ENCODE data around the gene DYNC1LI1.

Gene DYNC1LI1

DNA sequence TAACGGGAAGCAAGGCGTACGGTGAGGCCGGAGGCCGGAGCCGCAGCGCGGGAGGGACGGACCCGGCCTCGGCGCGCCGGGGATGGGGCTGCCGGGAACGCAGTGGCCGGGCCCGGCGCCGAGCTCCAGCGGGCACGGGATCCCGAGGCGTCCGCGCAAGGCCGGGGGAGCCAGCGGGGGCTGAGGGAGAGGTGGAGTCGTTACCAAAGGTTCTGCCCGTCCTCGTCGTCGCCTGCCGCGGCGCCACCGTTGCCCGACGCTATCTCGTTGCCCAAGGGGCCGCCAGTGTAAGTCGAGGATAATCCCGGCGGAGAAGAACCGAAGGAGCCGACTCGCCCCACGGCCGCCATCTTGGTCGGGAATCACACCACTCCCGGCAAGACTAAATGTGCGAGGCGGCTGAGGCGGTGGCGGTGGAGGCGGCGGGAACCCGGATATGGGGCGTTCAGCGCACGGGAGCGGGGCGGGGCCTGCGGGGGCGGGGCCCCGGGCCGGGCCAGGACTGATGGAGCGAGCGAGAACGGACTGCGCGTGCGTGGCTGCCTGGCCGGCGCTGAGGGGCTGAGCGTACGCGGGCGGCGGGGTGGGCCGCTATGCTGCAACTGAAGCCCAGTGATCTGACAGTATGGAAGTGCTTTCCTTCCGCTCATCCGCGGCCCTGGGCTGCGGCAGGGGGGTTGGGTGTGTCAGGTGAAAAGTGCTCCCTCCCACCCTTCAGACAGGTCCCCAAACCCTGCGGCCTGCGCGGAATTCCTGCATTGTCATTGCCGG, at the start of gene DYNC1LI1:
DYNC1LI1 (minus strand) TSS at position 438 of the 771 bp plus-strand sequence; CDS start at position 350, 88 bp downstream.
- peak; percentile 59 for DNase-seq (ENCODE audit: low read depth)

DNA sequence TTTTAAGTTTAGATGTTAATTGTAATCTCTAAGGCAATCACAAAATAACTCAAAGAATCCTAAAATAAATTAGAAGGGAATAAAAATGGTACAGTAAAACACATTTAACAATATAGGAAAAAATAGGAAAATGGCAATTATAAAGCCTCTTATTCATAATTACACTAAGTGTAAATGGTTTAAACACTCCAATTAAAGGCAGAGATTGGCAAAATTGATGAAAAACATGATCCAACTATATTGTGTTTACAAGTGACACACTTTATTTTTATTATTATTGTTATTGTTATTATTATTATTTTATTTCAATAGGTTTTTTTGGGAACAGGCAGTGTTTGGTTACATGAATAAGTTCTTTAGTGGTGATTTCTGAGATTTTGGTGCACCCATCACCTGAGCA, 48.7 kb upstream of the DYNC1LI1 start:
- no peak for DNase-seq (ENCODE audit: low read depth)

DNA sequence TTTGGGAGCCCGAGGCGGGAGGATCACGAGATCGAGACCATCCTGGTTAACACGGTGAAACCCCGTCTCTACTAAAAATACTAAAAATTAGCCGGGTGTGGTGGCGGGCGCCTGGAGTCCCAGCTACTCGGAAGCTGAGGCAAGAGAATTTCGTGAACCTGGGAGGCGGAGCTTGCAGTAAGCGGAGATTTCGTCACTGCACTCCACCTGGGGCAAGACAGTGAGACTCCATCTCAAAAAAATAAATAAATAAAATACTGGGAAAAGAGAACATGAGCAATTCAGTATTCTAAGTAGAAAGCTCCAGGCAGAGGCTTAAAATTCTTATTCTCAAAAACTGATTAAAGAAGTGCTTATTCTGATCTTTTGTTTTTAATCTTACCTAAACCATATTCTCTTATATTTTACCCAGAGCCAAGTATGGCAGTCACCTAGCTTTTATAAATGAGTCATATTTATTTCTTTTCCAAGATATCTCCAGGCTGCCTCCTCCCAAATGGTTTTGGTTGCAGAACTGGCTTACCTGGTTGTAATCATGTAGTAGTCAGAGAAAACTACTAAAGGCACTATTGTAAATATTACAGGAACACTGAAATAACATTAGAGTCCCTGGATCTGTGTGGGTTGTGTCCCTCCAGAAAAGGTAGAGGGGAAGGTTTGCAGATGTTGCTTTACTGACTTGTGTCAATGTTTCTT, 45.8 kb upstream of the DYNC1LI1 start:
- DNase-seq (ENCODE audit: low read depth), result no peak

DNA sequence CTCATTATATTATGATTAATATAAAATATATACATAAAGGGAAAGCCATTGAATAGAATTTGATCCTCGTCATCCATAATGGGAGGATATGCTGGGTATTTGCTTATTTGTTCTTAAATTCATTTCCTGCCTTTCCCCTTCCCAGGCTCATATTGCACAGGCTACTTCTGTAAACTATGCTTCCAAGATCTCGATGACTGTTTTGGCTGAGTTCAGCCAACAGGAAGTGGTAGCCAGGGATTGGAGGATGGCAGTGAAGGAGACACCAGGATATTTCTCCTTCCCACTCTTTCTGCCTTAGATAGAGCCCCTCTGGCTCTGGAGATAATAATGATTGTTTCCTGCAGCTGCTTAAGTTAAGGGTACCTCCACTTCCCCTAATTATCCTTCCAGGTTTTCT, 44.3 kb upstream of the DYNC1LI1 start:
- DNase-seq (ENCODE audit: low read depth), result no peak

DNA sequence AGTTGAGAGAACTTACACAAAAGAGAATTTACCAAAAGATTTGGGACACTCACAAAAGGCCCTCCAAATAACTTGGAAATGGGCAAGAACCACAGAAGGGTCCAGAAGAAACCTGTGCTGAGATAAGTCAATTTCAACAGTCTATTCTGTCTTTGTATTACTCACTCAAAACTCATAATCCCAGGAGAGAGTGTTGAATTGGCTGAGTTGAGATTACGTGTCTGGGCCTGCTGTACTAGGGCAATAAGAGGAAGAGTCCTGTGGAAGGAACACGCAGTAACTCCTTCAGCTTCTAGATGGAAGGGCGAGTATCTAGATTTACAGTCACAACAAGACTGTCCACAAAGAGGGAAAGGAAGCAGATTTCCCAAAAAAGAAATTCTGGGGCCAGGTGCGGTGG, 42.5 kb upstream of the DYNC1LI1 start:
- no peak for DNase-seq (ENCODE audit: low read depth)

DNA sequence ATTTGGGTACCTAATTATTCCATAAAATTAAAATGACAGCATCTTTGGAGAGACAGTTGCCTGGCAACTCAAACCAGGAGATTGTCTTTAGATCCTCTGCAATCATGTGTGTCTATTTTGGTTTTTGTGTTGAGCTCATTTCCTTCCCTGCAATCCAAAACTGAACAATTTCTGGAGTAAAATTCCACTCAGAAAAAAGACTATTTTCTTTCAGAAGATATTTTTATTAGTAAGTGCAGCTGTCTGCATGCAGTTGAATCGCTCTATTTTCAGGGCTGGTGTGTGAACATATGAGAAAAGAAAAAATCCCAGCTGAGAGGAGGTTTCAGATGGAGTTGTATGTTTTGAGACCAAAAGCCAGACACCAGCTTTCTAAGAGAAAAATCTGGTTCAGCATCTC, 41.9 kb upstream of the DYNC1LI1 start:
- DNase-seq (ENCODE audit: low read depth), result no peak

DNA sequence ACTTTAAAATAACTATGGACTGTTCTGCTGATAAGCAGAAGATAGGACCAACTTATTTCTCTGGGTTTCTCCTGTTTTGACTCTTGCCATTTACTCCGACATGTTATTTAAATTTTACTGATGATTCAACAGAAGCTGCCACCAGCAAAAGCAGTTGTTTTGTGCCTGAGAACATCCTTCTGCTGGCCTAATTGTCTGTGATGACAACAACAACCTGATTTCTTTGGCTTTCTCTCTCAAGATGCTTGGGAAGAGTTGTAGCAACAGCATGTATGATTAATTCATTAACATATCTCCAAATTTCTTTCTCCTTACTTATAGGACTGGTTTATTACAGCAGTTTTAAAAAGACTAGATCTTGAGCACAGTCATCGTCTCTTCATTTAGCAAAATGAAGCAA, 36.9 kb upstream of the DYNC1LI1 start:
- DNase-seq (ENCODE audit: low read depth), result no peak

DNA sequence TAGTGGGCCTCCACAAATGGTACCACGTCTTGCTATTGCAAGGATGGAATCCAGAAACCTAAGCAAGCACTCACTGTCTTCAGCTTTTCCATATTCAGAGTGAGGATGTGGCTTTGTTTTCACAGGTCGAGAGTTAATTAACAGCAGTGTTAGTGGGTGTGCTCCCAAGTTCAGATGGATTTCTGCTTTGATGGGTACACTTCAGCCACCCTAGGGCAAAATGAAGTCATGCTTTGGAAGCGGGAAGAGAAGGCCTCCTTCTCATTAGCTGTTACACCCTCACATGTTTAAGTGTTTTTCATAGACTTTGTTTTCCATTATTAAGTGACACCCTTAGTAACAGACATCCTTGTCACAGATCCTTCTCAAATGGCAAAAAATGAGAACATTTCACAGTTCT, 36.3 kb upstream of the DYNC1LI1 start:
- DNase-seq (ENCODE audit: low read depth), result no peak

DNA sequence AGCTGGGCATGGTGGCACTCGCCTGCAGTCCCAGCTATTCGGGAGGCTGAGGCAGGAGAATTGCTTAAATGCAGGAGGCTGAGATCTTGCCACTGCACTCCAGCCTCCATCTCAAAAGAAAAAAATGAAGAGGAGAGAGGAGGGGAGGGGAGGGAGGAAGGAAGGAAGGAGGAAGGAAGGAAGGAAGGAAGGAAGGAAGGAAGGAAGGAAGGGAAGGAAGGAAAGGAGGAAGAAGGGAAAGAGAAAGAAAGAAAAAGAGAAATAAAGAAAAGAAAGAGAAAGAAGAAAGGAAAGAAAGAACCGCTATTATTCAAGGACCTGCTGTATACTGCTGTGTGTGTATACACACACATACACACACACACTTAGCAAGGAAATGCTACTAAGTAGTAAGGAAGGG, 35.6 kb upstream of the DYNC1LI1 start:
- no peak for DNase-seq (ENCODE audit: low read depth)

DNA sequence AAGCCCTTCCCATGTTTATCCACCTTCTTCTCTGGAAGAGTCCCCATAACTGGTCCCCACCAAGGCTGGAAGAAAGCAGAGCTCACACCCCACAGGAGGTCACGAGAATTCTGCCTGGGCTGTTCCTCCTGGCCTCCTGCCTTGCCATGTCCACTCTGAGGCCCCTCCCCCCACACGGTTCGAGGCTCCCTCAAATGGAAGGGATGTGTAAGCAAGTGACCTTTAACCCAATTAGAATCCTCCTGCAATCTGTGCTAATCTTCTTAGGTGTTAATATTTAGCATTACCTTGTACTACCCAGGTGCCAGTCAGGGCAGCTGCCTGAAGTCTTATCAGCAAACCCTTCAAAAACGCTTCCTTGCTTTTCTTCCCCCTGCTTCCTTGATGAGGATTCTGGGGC, 32.4 kb upstream of the DYNC1LI1 start:
- no peak for DNase-seq (ENCODE audit: low read depth)

DNA sequence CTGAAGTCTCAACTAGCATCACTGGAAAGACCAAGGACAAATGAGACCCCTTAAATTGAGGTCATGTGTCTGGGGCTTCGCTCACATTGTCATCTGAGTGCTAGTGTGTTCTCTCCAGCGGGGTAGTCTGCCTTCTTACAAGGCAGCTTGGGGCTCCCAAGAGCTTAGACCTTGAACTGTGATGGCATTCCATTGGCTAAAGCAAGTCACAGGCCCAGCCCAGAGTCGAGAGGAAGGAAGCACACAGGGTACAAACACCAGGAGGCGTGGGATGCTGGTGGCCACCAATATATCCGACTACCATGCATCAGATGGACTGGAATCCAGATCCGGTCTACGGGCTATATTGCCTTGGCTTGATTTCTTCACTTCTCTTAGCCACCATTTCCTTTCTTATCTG, 31.5 kb upstream of the DYNC1LI1 start:
- DNase-seq (ENCODE audit: low read depth), result no peak

DNA sequence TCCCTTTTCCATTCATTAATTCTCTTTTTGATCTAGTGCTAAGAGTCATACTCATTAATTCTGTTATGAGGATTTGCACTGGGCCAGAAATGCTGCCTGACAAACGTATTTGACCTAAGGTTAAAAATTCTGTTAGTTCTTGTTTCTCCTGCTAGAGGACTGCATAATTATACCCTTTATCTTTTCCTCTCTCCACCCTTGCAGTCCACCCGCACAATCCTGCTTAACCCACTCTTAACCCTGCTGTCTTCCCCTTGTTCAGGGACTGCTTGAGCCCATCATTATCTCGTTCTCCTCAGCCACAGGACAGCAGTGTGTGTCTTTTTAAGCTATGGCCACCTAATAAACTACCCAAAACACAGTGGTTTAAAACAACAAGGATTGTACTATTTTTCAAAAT, 31.1 kb upstream of the DYNC1LI1 start:
- DNase-seq (ENCODE audit: low read depth), result no peak

DNA sequence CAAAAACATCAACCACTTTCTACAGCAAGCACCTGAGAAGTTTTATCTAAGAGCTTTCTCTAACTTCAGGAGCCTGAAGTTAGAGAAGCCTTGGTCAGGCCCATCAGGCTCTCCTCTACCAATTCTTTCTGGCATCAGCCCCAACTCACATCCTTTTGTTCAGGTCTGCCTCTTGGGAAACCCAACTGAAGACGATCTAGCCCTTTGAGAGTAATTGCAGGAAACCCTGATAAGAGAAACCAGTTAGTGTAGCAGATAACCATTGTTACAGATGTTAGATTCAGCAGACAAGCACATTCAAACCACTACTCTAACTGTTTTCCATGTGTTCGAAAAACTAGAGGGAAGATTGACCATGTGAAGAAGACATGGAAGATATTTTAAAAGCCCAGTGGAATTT, 27.0 kb upstream of the DYNC1LI1 start:
- DNase-seq (ENCODE audit: low read depth), result no peak

DNA sequence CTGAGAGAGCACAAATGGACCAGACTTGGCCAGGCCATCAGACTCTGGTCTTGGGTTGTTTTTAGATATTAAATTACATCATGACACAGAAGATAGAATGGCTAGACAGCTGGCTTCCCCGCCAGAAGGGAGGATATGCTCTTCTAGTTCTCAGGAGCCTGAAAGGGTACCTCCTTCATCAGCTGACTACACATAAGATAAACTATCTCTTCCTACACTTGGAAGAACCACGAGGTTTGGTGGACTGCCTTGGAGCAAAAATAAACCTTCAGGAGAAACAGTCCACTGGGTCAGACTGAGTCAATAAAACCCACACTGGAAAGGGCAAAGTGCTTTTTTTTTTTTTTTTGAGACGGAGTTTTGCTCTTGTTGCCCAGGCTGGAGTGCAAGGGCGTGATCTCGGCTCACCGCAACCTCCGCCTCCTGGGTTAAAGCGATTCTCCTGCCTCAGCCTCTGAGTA, 26.3 kb upstream of the DYNC1LI1 start:
- DNase-seq (ENCODE audit: low read depth), result no peak

DNA sequence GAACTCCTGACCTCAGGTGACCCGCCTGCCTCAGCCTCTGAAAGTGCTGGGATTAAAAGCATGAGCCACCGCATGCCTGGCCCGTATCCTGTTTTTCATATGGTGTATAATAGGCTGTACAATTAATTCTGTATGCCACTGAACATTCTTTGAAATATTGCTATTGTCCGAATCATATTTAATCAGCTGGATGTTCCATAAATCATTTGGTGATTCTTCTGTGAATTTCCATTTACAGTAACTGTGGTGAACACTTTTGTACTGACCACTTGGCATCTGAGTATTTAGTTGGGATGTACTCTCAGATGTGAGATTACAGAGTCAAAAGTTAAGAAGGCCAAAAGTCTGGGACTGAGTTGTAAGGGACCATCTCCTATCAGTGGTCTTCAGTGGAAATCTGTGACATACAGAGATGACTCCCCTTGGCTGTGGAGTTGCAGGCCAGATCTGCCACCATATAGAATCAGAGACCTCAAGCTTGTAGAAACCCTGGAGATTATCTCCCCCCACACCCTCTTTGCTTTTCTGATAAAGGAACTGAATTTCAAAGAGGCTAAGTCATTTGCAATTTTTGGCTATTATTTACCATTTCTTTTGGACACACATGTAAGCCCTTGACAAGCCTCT, 25.7 kb upstream of the DYNC1LI1 start:
- no peak for DNase-seq (ENCODE audit: low read depth)

DNA sequence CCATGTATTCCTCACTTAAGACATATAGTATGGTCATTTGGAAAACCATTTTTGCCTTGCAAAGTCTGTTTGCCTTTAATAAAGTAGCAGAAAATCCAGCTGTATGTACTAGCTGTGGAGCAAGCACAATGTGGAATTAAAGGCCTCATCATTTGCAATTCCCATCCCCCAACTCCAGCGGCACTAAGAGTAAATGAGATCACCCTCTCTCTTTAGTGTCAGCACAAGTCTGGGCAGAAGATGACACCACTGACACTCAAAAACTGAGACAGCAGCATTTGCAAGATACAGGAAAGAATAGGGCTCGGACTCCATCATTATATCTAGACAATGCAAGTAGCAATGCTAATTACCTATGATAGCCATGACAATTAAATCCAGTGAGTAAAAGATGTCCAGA, 24.7 kb upstream of the DYNC1LI1 start:
- no peak for DNase-seq (ENCODE audit: low read depth)

DNA sequence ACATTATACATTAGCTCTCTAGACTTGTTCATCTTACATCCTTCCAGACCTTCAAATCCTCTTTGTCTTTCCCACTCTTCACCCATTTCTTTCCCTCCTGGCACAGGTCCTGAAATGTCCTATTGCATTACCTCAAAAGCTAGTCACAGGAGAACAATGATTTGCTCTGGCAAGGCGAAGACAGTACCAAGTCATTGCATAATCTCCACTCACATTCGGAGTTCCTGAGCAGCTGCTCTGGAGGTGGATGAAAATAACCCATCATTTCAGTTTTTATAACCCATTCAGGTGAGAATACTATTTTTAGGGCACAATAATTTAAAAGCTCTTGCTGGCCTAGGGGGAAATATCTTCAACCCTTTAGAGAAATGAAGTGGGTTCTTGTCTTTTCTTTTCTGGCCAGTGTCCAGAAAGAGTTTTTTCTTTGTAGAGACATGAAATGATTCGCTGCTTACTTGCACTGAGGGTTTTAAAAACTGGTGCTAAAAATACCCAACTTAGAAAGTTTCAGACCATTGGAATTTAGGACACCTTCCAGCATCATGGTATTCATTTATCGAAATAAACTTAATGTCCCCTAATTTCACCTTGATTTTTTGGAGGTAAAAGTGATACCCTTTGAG, 23.4 kb upstream of the DYNC1LI1 start:
- DNase-seq (ENCODE audit: low read depth), result no peak

DNA sequence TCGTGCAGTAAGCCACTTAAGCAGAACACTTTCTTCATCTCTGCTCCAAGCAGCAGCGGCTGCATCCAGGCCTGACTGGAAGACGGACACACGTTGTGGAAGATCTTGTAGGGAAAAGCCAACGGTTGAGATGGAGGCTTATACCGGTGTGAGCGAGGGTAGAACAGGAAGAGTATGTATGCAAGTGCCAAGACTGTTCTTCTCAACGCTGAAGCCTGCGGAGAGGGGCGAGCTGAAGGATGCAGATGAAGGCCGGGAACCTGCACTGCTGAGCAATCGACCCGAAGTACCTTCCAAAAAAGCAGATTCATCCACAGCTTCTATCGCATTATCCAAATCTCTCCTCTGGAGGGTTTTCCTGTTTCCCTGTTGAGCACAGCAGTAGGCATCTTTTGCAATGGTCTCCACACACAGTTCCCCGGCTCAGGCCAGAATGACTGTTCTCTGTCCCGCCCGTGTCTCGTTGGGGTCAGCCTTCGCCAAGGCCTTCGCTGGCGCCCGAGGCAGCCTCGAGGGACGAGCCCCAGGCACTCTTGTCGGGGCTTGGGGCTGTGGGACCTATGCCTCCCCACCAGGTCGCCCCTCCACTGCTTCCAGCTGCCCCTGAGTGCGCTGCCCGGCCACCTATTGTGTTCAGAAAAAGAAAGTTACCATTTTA, 22.2 kb upstream of the DYNC1LI1 start:
- DNase-seq (ENCODE audit: low read depth), result no peak

DNA sequence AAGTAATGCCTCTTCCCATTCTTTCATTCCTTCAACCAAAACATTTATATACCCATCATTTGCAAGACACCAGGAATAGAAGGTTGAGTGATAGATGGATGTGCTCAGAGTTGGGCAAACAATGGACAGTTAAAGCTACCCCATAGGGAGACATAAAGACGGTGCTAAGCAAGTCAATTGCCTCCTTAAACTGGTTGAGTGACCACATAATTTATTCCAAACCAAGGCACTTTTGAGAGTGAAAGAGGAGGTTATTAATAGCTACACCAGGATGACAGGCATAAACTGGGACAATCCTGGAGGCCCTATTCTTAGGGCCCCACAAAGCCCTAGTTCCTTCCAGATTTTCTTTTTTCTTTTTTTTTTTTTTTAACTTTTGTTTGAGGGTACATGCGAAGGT, 21.4 kb upstream of the DYNC1LI1 start:
- no peak for DNase-seq (ENCODE audit: low read depth)

DNA sequence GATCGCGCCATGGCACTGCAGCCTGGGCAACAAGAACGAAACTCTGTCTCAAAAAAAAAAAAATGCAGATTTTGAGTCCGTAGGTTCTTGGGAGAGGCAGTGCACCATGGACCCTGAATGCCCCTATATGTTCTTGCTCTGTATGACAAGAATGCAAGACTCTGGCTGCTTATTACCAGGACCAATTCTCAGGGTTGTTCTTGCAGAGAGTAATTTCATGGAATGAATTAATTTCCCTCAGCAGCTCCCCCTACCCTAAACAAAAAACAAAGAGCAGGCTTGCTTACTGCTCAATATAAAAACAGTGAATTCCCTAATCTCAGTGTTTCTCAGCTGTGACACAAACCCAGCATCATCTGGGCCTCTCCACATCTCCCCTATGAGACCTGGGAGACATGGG, 20.5 kb upstream of the DYNC1LI1 start:
- DNase-seq (ENCODE audit: low read depth), result no peak

DNA sequence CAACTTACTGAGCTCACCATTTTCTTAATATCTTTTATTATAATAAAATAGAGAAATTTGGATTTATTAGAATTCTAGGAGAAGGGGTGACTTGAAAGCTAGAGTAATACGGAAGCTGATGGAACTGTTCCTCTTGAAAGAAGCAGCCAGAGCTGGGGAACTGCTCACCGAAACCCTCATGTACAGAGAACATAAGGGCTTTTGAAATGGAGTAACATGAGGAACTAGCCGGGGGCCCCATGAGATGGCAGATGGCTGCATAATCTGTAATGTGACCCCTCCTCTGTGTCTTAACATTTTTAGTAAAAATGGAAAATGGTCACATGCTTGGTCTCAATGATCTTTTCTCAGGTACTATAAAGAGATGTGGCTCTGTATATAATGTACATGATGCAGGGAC, 15.7 kb upstream of the DYNC1LI1 start:
- DNase-seq (ENCODE audit: low read depth), result no peak

DNA sequence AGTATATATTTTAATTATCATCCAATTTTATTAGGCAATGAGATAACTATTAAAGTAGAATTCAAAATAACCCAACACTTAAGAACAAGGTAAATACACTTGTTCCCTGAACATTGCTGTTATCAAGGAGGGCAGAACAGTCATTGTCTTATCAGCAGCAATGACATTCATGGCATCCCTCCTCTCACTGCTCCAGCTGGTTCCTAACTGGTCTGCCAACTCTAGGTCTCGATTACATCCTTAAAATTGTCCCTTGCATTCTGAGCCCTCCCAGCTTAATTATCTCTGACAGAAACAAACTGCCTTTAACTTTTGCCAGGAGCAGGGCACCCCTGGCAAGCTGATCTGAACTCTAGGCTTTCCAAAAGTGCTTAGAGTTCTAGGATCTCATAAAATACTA, 14.0 kb upstream of the DYNC1LI1 start:
- no peak for DNase-seq (ENCODE audit: low read depth)

Measured in HS-27A (cell line).